H9 (cell line): ENCODE data around the gene OR4C45. TPM values are rescaled to one million over a fixed set of nuclear protein-coding genes. Genes with fewer than 3 reads are reported as not detected.
"Not testable (repeated sequence)": the region's sequence is repeated elsewhere in the genome, so short reads cannot be mapped to it uniquely, and the experiment has no call there.

ENCODE experiments used
- DNase-seq: peaks from one replicate; pipeline ENCODE4 v3.0.0-alpha.2; 2017
- H2AFZ ChIP-seq: one replicate; pipeline ENCODE4 v1.6.1; 2013; ENCODE audit warnings: mild to moderate bottlenecking, low read length, control low read depth, moderate library complexity
- H2AK5ac ChIP-seq: 2 replicates; pipeline ENCODE4 v1.6.1; 2013; ENCODE audit warnings: low read length, control low read depth, mixed read lengths; ENCODE audit not compliant: insufficient read length
- H2BK120ac ChIP-seq: one replicate; pipeline ENCODE4 v1.6.1; 2013; ENCODE audit warnings: low read depth, mild to moderate bottlenecking, low read length, control low read depth, inconsistent platforms; ENCODE audit not compliant: poor library complexity, severe bottlenecking
- H2BK12ac ChIP-seq: 2 replicates; pipeline ENCODE4 v1.6.1; 2013; ENCODE audit warnings: low read length, control low read depth, mixed read lengths, low read depth; ENCODE audit not compliant: insufficient read length
- H2BK15ac ChIP-seq: 2 replicates; pipeline ENCODE4 v1.6.1; 2013; ENCODE audit warnings: low read depth, low read length, control low read depth
- H2BK20ac ChIP-seq: one replicate; pipeline ENCODE4 v1.6.1; 2013; ENCODE audit warnings: low read depth, mild to moderate bottlenecking, low read length, control low read depth, inconsistent platforms; ENCODE audit not compliant: poor library complexity, severe bottlenecking
- H2BK5ac ChIP-seq: 2 replicates; pipeline ENCODE4 v1.6.1; 2013; ENCODE audit warnings: low read length, control low read depth, mixed read lengths; ENCODE audit not compliant: insufficient read length
- H3K14ac ChIP-seq: 2 replicates; pipeline ENCODE4 v1.6.1; 2013; ENCODE audit warnings: low read length, control low read depth; ENCODE audit not compliant: insufficient read depth
- H3K18ac ChIP-seq: 2 replicates; pipeline ENCODE4 v1.6.1; 2013; ENCODE audit warnings: low read depth, mild to moderate bottlenecking, mixed read lengths, low read length, control low read depth; ENCODE audit not compliant: insufficient read length
- H3K23ac ChIP-seq: 2 replicates; pipeline ENCODE4 v1.6.1; 2013; ENCODE audit warnings: low read length, control low read depth, mixed read lengths, low read depth; ENCODE audit not compliant: insufficient read length
- H3K23me2 ChIP-seq: 2 replicates; pipeline ENCODE4 v1.6.1; 2013; ENCODE audit warnings: low read depth, mild to moderate bottlenecking, mixed read lengths, low read length, control low read depth; ENCODE audit not compliant: insufficient read length, poor library complexity, severe bottlenecking
- H3K27ac ChIP-seq: 2 replicates; pipeline ENCODE4 v1.5.1; 2013; ENCODE audit warnings: low read length, control low read depth, mixed read lengths, low read depth; ENCODE audit not compliant: insufficient read length
- H3K27me3 ChIP-seq: 2 replicates; pipeline ENCODE4 v1.6.1; 2013; ENCODE audit warnings: low read length, control low read depth, inconsistent platforms; ENCODE audit not compliant: insufficient read depth
- H3K4ac ChIP-seq: 2 replicates; pipeline ENCODE4 v1.6.1; 2013; ENCODE audit warnings: low read depth, mild to moderate bottlenecking, control low read depth, inconsistent platforms, low read length, moderate library complexity
- H3K4me1 ChIP-seq: 2 replicates; pipeline ENCODE4 v1.6.1; 2013; ENCODE audit warnings: low read length, control low read depth, inconsistent platforms; ENCODE audit not compliant: insufficient read depth
- H3K4me2 ChIP-seq: 2 replicates; pipeline ENCODE4 v1.6.1; 2013; ENCODE audit warnings: low read length, control low read depth, mixed read lengths; ENCODE audit not compliant: insufficient read length, insufficient read depth
- H3K56ac ChIP-seq: 2 replicates; pipeline ENCODE4 v1.6.1; 2013; ENCODE audit warnings: low read depth, mild to moderate bottlenecking, mixed read lengths, low read length, control low read depth; ENCODE audit not compliant: insufficient read length
- H3K79me1 ChIP-seq: 2 replicates; pipeline ENCODE4 v1.6.1; 2013; ENCODE audit warnings: low read depth, mild to moderate bottlenecking, moderate library complexity, low read length, control low read depth, inconsistent platforms; ENCODE audit not compliant: insufficient read depth, poor library complexity, severe bottlenecking
- H3K79me2 ChIP-seq: 2 replicates; pipeline ENCODE4 v1.6.1; 2013; ENCODE audit warnings: low read length, control low read depth, inconsistent platforms; ENCODE audit not compliant: insufficient read depth
- H3K9ac ChIP-seq: 2 replicates; pipeline ENCODE4 v1.6.1; 2013; ENCODE audit warnings: low read length, control low read depth, mixed read lengths; ENCODE audit not compliant: insufficient read length; ENCODE audit errors: extremely low read depth
- H3K9me3 ChIP-seq: one replicate; pipeline ENCODE4 v1.6.1; 2013; ENCODE audit warnings: low read depth, low read length, inconsistent platforms; ENCODE audit not compliant: control insufficient read depth
- H3T11ph ChIP-seq: one replicate; pipeline ENCODE4 v1.6.1; 2013; ENCODE audit warnings: mild to moderate bottlenecking, low read length, control low read depth, inconsistent platforms
- H4K20me1 ChIP-seq: one replicate; pipeline ENCODE4 v1.6.1; 2013; ENCODE audit not compliant: control insufficient read depth, insufficient read length, insufficient read depth
- H4K5ac ChIP-seq: 2 replicates; pipeline ENCODE4 v1.6.1; 2013; ENCODE audit warnings: low read depth, mild to moderate bottlenecking, mixed read lengths, low read length, control low read depth; ENCODE audit not compliant: insufficient read length
- H4K8ac ChIP-seq: replicated peaks from 2 replicates; pipeline ENCODE4 v1.6.1; 2013; ENCODE audit warnings: low read length, control low read depth, mixed read lengths, low read depth; ENCODE audit not compliant: insufficient read length
- H4K91ac ChIP-seq: 2 replicates; pipeline ENCODE4 v1.6.1; 2013; ENCODE audit warnings: low read depth, mild to moderate bottlenecking, moderate library complexity, mixed read lengths, low read length, control low read depth; ENCODE audit not compliant: insufficient read length
- H3K27ac Mint-ChIP-seq, 3 experiments: 2 replicates in 2 of 3; 3 replicates in 1 of 3; pipeline ENCODE4 v1.8.0; 2020 to 2021; ENCODE audit warnings: mixed read lengths in 3 of 3, mild to moderate bottlenecking in 1 of 3, moderate library complexity in 1 of 3
- H3K27me3 Mint-ChIP-seq: 2 replicates; pipeline ENCODE4 v1.8.0; 2021; ENCODE audit warnings: low read depth, mild to moderate bottlenecking, moderate library complexity, mixed read lengths
- H3K36me3 Mint-ChIP-seq, 3 experiments: 2 replicates in 2 of 3; 3 replicates in 1 of 3; pipeline ENCODE4 v1.8.0; 2020 to 2021; ENCODE audit warnings: low read depth in 3 of 3, mixed read lengths in 3 of 3; ENCODE audit not compliant: insufficient read depth in 1 of 3
- H3K4me1 Mint-ChIP-seq, 2 experiments: 2 replicates each; pipeline ENCODE4 v1.8.0; 2020; ENCODE audit warnings: mixed read lengths in 2 of 2
- H3K4me3 Mint-ChIP-seq, 2 experiments: 2 replicates in 1 of 2; 3 replicates in 1 of 2; pipeline ENCODE4 v1.8.0; 2020 to 2021; ENCODE audit warnings: mild to moderate bottlenecking in 2 of 2, mixed read lengths in 2 of 2, moderate library complexity in 1 of 2
- H3K9me3 Mint-ChIP-seq, 2 experiments: 2 replicates in 1 of 2; 3 replicates in 1 of 2; pipeline ENCODE4 v1.8.0; 2020; ENCODE audit warnings: mild to moderate bottlenecking in 2 of 2, mixed read lengths in 2 of 2, moderate library complexity in 1 of 2
- CTCF ChIP-seq: fragments of 200-600 bp; sonication (generic); conservative IDR thresholded peaks from 3 replicates; pipeline ENCODE4 v1.8.0; 2021; ENCODE audit warnings: antibody characterized with exemption, mild to moderate bottlenecking
- WGBS: extraction: QIAGEN DNeasy Blood & Tissue Kit; methylation state at CpG from one replicate; pipeline ENCODE4 v1.1.7; 2013; ENCODE audit warnings: missing lambda C conversion rate, low lambda C conversion rate, mixed read lengths; ENCODE audit not compliant: insufficient read length; ENCODE audit errors: extremely low coverage; 5-methylcytosine and 5-hydroxymethylcytosine counted together
- total RNA-seq: library from RNA; stranded (reverse); gene quantifications from 2 replicates; pipeline ENCODE4 v1.2.1, GENCODE V29; 2021

Gene OR4C45
- total RNA-seq, 1 experiment from 2014 or later, result not detected

GRCh38 chr11:50030193-50030592, 2.5 kb upstream of the OR4C45 start:
- no peak overlapping the region for H3T11ph ChIP-seq
- H3K27me3 ChIP-seq, result no peaks in the 10 kb centered on the region
- no peak overlapping the region for H2BK20ac ChIP-seq
- no peaks in the 10 kb centered on the region for H4K20me1 ChIP-seq
- no peak overlapping the region for H3K56ac ChIP-seq
- H3K4me2 ChIP-seq, result no peak overlapping the region
- H2BK12ac ChIP-seq, result no peak overlapping the region
- no peak overlapping the region for H3K18ac ChIP-seq
- no peaks in the 10 kb centered on the region for H3K4me1 ChIP-seq
- no peak overlapping the region for H3K27ac ChIP-seq
- WGBS, result no CpG with 5 or more reads among the region's 1 CpG
- H3K9ac ChIP-seq, result no peak overlapping the region
- no peak overlapping the region for H2AK5ac ChIP-seq
- no peak overlapping the region for H3K14ac ChIP-seq
- no peak overlapping the region for H2BK5ac ChIP-seq
- no peak overlapping the region for H4K5ac ChIP-seq
- no peak overlapping the region for H4K8ac ChIP-seq
- Mint-ChIP-seq H3K4me3 (no peak overlapping the region), H3K4me1 (no peaks in the 10 kb centered on the region), H3K36me3 (peaks cover 0 to 44% (median 17%) of the 10 kb centered on the region in 3 experiments; a peak in 5 of 7 replicates), H3K27ac (no peak overlapping the region), H3K27me3 (no peaks in the 10 kb centered on the region), H3K9me3 (peaks cover 88 to 89% of the 10 kb centered on the region in 2 experiments)
- H3K79me2 ChIP-seq, result no peaks in the 10 kb centered on the region
- H3K79me1 ChIP-seq, result no peaks in the 10 kb centered on the region
- no peak overlapping the region for H2BK120ac ChIP-seq
- H2BK15ac ChIP-seq, result no peak overlapping the region
- H3K23ac ChIP-seq, result no peak overlapping the region
- H4K91ac ChIP-seq, result no peak overlapping the region
- H3K23me2 ChIP-seq, result no peaks in the 10 kb centered on the region
- H3K4ac ChIP-seq, result no peak overlapping the region
- no peak overlapping the region for H2AFZ ChIP-seq
- no peak for DNase-seq
- TF ChIP-seq CTCF, result no peak
- H3K9me3 ChIP-seq, result peaks cover 71% of the 10 kb centered on the region

- not testable (repeated sequence) for H3K4me3 Mint-ChIP-seq, H2BK5ac ChIP-seq, H3K4me1 ChIP-seq, H3K79me2 ChIP-seq, H4K91ac ChIP-seq, H2BK12ac ChIP-seq, H3K23me2 ChIP-seq, H3K9ac ChIP-seq, H2BK120ac ChIP-seq, H3K27me3 ChIP-seq, H3K4me2 ChIP-seq, H4K5ac ChIP-seq, H3K4ac ChIP-seq, H4K8ac ChIP-seq, H4K20me1 ChIP-seq, H3K27me3 Mint-ChIP-seq, H2BK20ac ChIP-seq, H2AK5ac ChIP-seq, H3K14ac ChIP-seq, H3K27ac Mint-ChIP-seq, H3K4me1 Mint-ChIP-seq, H3K18ac ChIP-seq, H3K56ac ChIP-seq, H3K23ac ChIP-seq, H3K27ac ChIP-seq, H2AFZ ChIP-seq, H3T11ph ChIP-seq, H3K79me1 ChIP-seq, H2BK15ac ChIP-seq, DNase-seq
- Mint-ChIP-seq H3K9me3 (peaks cover 79 to 86% of the 10 kb centered on the region in 2 experiments), H3K36me3 (peaks cover 0 to 17% (median 11%) of the 10 kb centered on the region in 3 experiments; a peak in 5 of 7 replicates)
- H3K9me3 ChIP-seq, result peaks cover 63% of the 10 kb centered on the region
Observed at GRCh38 chr11:50036239-50036638, 3.6 kb downstream of the OR4C45 start.
